GM10266 (cell line): ENCODE measurements around the gene RTF1.
A peak's percentile ranks its signal among the peaks of the same experiment; 100 is the strongest.

Source experiments
- DNase-seq: peaks from one replicate; pipeline ENCODE4 v3.0.0; 2012; ENCODE audit errors: extremely low spot score
- TF ChIP-seq, protein P1 (sequence below): IDR thresholded peaks from 2 replicates; pipeline ENCODE4 v1.5.1; 2012; ENCODE audit warnings: mild to moderate bottlenecking, low read depth; ENCODE audit not compliant: control insufficient read depth, insufficient read depth; ENCODE audit errors: missing control alignments

Gene RTF1

DNA sequence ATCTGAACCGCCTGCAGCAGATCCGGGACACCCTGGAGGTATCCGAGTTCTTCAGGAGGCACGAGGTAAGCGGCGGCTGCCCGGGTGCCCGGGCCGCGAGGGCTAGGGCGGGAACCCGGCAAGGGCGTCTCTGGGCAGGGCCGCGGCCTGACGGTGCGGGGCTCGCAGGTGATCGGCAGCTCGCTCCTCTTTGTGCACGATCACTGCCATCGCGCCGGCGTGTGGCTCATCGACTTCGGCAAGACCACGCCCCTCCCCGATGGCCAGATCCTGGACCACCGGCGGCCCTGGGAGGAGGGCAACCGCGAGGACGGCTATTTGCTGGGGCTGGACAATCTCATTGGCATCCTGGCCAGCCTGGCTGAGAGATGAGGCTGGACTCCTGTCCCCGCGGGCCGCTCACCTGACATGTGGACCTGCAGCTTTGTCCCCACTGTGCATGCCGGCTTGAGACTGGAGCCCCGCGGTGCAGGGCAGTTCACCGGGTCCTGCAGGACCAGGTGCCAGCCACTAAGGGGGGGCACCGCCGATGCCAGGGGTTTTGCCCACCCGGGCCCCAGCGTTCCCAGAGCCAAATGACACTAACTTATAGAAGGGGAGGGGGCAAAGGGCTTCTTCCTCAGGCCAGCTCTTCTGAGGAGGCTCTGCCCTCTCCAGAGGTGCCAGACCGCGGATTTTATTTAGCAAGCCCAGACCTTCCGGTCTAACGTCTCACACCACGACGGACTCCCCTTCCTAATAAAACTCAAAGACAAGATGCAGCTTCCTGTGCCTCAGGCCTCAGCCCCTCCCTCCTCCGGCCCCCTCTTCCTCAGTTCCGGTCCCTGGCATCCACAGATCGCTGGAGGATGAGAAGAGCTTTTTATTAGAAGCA is 86.1 kb downstream of the RTF1 start:
- TF ChIP-seq, protein P1, sequence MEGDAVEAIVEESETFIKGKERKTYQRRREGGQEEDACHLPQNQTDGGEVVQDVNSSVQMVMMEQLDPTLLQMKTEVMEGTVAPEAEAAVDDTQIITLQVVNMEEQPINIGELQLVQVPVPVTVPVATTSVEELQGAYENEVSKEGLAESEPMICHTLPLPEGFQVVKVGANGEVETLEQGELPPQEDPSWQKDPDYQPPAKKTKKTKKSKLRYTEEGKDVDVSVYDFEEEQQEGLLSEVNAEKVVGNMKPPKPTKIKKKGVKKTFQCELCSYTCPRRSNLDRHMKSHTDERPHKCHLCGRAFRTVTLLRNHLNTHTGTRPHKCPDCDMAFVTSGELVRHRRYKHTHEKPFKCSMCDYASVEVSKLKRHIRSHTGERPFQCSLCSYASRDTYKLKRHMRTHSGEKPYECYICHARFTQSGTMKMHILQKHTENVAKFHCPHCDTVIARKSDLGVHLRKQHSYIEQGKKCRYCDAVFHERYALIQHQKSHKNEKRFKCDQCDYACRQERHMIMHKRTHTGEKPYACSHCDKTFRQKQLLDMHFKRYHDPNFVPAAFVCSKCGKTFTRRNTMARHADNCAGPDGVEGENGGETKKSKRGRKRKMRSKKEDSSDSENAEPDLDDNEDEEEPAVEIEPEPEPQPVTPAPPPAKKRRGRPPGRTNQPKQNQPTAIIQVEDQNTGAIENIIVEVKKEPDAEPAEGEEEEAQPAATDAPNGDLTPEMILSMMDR = no peak
- peak; percentile 28 for DNase-seq

DNA sequence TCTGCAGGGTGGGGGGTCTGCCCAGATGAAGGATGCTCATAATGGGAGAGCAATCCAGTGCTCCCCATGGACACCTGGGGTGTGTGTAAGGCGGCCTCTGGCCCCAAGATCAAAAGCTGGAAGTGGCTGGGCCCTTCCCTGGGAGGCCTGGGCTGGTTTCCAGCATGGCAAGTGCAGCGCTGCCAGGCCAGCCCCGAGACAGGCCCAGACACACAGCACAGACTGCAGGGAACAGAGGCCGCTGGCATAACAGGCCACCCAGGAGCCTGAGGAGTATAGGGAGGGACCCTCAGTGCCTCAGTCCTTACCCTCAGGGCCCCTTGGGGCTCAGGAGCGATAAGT is 86.7 kb downstream of the RTF1 start:
- TF ChIP-seq, protein P1 = no peak
- DNase-seq = peak; percentile 23

DNA sequence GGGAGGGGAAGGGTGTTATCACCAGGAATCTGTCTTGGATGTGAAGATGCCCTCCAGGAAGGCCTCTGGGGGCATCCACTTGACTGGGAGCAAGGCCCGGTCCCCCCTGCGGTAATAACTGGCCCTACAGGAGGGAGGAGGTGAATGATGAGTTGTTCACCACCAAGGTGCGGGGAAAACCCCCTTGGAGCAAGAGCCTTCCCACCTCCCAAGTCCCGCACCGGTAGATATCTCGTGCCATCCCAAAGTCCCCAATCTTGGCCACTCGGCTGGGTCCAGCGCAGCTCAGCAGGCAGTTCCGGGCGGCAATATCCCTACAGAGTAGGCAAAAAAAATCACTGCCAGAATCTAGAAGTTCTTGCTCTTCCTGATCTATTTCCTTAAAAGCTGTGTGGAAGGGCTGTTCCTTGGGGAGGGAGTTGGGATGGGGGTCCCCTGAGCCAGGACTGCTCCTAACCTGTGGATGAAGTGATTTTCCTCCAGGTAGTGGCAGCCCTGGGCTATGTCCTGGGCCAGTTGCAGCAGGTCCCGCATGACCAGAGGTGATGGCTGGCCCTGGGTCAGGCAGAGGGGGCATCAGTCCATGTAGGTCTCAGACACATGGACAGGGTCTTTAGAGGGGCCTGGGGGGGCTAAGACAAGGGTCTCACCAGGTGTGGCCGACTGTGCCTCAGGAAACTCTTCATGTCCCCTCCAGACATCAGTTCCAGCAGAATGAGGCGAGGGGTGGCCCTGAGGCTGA is 88.0 kb downstream of the RTF1 start:
- TF ChIP-seq, protein P1 = no peak
- peak; percentile 21 for DNase-seq

DNA sequence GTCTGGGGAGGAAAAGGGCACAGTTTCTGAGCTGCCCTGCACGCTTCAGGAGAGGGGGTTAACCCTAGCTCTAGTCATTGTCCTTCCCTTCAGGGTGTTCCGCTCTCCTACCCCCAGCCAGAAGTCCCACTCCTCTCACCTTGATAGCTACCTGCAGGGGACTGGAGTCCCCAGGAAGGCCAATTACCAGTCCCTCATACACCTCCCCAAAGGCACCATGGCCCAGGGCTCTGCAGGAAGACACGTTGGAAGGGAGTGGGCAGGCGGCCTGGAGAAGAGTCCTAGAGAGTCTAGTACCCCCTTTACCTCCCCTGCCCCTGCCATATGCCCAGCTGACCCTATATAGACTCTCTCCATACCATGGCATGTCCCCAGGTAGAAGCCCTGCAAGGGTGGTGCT is 88.9 kb downstream of the RTF1 start:
- TF ChIP-seq, protein P1 = no peak
- no peak for DNase-seq

DNA sequence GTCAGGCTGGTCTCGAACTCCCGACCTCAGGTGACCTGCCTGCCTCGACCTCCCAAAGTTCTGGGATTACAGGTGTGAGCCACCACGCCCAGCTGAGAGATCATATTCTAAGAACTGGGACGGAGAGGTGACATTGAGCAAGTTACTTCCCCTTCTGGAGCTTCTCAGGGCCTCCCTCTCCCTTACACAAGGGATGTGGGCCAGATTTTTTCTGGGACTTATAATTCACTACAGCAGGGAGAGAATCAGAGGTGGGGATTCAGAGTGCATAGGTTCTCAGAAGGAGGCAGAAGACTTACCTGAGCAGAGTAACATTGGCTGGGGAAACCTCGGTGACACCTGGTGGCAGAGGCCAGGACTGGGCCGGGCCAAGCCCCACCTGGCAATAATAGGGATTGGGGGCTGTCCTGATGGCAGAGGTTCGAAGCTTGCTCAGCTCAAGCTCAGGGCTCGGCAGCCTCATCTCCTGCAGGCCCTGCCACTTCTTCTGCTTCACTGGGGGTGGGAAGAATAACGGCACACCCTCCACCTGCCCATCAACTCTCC is 90.0 kb downstream of the RTF1 start:
- TF ChIP-seq, protein P1 = peak; percentile 28
- peak; percentile 25 for DNase-seq

DNA sequence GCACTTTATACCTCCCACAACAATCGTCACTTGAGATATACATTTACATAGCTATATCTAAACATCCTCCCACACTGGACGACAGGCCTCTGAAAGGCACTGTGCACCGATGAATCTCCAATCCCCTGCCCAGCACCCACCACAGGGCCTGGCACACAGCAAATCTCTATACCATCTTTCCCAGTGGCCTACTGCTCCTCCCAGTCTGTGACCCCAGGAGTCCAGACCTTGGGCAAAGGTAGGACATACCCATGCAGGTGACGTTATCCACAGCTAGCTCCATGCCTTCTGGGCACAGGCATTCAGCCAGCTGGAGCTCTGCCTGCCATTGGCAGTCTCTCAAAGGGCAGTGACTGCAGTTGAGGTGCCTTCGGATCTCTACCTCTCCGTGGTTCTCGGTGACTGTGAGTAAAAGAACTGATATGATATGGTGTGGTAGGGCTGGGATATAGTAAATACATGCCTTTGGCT is 91.0 kb downstream of the RTF1 start:
- DNase-seq = no peak
- TF ChIP-seq, protein P1 = no peak
